ENCODE data around the gene CYP46A1.

- TF ChIP-seq, protein P1, sequence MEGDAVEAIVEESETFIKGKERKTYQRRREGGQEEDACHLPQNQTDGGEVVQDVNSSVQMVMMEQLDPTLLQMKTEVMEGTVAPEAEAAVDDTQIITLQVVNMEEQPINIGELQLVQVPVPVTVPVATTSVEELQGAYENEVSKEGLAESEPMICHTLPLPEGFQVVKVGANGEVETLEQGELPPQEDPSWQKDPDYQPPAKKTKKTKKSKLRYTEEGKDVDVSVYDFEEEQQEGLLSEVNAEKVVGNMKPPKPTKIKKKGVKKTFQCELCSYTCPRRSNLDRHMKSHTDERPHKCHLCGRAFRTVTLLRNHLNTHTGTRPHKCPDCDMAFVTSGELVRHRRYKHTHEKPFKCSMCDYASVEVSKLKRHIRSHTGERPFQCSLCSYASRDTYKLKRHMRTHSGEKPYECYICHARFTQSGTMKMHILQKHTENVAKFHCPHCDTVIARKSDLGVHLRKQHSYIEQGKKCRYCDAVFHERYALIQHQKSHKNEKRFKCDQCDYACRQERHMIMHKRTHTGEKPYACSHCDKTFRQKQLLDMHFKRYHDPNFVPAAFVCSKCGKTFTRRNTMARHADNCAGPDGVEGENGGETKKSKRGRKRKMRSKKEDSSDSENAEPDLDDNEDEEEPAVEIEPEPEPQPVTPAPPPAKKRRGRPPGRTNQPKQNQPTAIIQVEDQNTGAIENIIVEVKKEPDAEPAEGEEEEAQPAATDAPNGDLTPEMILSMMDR (IDR thresholded peaks at IDR 0.05; ENCODE audit: insufficient read depth, low read length, poor library complexity, severe bottlenecking), result no peak
- TF ChIP-seq EZH2phosphoT487 (conservative IDR thresholded peaks at IDR 0.05; ENCODE audit: low read length), result no peak
These were observed 44.3 kb downstream of the CYP46A1 start for GRCh38 chr14:99728231-99728920.

Measured in SU-DHL-6 (cell line).